ENCODE measurements around the gene PCBP3. TPM values are rescaled to one million over a fixed set of nuclear protein-coding genes. Genes with fewer than 3 reads are reported as not detected.

Gene PCBP3
- total and polyA plus RNA-seq, 2 of the 13 experiments (the other 11 are each of a cell fraction or from before 2014, with no cell fraction given): not detected

- no peak for TF ChIP-seq ZNF704 (CRISPR knock-in tag; IDR thresholded peaks at IDR 0.05; ENCODE audit: borderline replicate concordance)
- TF ChIP-seq ZNF276 (CRISPR knock-in tag; IDR thresholded peaks at IDR 0.05; ENCODE audit: low read depth): no peak
- no peak for TF ChIP-seq TAF15 (IDR thresholded peaks at IDR 0.05; ENCODE audit: low read depth, low read length, poor library complexity, severe bottlenecking)
- no peak for TF ChIP-seq FOXO4 (CRISPR knock-in tag; conservative IDR thresholded peaks at IDR 0.05)
- no peak for TF ChIP-seq ZSCAN20 (CRISPR knock-in tag; IDR thresholded peaks at IDR 0.05; ENCODE audit: borderline replicate concordance)
- no peak for TF ChIP-seq E2F5 (CRISPR knock-in tag; conservative IDR thresholded peaks at IDR 0.05)
- no peak for TF ChIP-seq SP5 (CRISPR knock-in tag; IDR thresholded peaks at IDR 0.05; ENCODE audit: borderline replicate concordance, low read depth)
- no peak for TF ChIP-seq FOXJ3 (CRISPR knock-in tag; IDR thresholded peaks at IDR 0.05; ENCODE audit: borderline replicate concordance)
These were observed 287.3 kb downstream of the PCBP3 start (continued) for GRCh38 chr21:45930792-45931191.

Data from HepG2 (cell line).